ENCODE data around the gene POLA1.

DNA sequence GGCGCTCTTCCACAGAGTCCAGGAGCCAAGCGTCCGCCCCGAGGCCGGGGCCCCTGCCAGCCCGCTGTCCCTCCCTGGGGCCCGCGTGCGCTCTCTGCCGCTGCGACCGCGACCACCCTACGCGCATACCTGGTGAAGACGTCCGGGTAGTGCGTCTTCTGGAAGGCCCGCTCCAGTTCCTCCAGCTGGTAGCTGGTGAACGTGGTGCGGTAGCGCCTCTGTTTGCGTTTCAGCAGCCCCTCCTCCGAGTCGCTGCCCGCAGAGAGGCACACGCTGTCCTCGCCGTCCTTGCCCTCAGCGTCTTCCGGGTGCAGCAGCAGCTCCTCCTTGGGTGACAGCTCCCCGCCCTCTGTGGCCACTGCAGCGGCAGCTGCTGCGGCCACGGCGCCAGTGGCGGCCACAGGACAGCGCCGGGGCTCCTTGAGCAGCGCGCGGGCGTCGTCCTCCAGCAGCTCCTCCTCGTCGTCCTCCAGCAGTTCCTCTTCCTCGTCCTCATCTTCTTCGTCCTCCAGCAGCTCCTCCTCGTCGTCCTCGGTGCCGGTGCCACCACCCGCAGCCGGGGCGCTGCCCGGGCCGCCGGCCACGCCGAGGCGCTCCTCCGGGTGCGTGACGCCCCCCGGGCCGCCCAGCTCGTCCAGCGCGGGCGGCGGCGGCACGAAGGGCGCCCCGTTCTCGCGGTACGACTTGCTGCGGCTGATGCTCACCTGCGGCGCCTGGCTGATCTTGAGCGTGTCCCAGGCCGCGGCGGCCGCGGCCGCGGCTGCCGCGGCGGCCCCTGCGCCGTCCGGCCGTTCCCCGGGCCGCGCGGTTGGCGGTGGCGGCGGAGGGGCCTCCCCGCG lies 319.3 kb downstream of the POLA1 start:
- TF ChIP-seq POLR2A (IDR thresholded peaks at IDR 0.05; ENCODE audit: low read length) (no peak), GATA1 (IDR thresholded peaks at IDR 0.05; ENCODE audit: low read depth, low read length) (no peak)

Measured in erythroblast (primary cell).